HepG2 (cell line): ENCODE results near the gene CLEC3A. TPM values are rescaled to one million over a fixed set of nuclear protein-coding genes. Genes with fewer than 3 reads are reported as not detected.

ENCODE experiments used
- ATAC-seq: fragments of 200-7000 bp; cut with Tn5 transposase; 3 replicates; pipeline ENCODE4 v1.9.1; 2020; ENCODE audit warnings: mild to moderate bottlenecking, moderate library complexity
- Bru-seq: library from RNA; stranded (reverse); fragments of 400-500 nt; gene quantifications from one replicate; lab custom pipeline; 2021; lab: Mats Ljungman, UMichigan
- BruChase-seq, 2 experiments: library from RNA; stranded (reverse); fragments of 400-500 nt; gene quantifications; one replicate each; lab custom pipeline; 2021; lab: Mats Ljungman, UMichigan
- BruUV-seq: library from RNA; stranded (reverse); fragments of 400-500 nt; replicated peaks from 2 replicates; lab custom pipeline; 2021; lab: Mats Ljungman, UMichigan
- CTCF ChIA-PET: fragments of 300-600 bp; formaldehyde crosslinking; extraction: SDS; loops from one replicate; lab custom pipeline; 2021; ENCODE audit warnings: low total read pairs, inconsistent platforms, low intra/inter-chr PET ratio; lab: Yijun Ruan, JAX
- POLR2A ChIA-PET: fragments of 350-600 bp; sonication (Branson Sonifier 250); formaldehyde crosslinking; loops from one replicate; lab custom pipeline; 2020; ENCODE audit warnings: antibody characterized with exemption, inconsistent platforms; lab: Yijun Ruan, JAX
- DNase-seq: peaks from one replicate; pipeline ENCODE4 v3.0.0-alpha.2; 2015; ENCODE audit warnings: low spot score
- FAIRE-seq: peaks from 3 replicates; lab custom pipeline; 2011; peaks lifted over from hg19 to GRCh38; lab: Jason Lieb, UNC
- H2AFZ ChIP-seq: one replicate; pipeline ENCODE4 v1.6.1; 2011; ENCODE audit warnings: low read length, inconsistent platforms
- H3K27ac ChIP-seq: fragments of 300-600 bp; 3 replicates; pipeline ENCODE4 v1.8.0; 2011; ENCODE audit warnings: mixed run types, mild to moderate bottlenecking, mixed read lengths, low read length, inconsistent platforms; ENCODE audit not compliant: insufficient read depth; ENCODE audit errors: extremely low read length
- H3K27me3 ChIP-seq, 2 experiments: fragments of 200-600 bp in 1 of 2; 2 replicates in 1 of 2; 3 replicates in 1 of 2; pipeline versions ENCODE4 v1.6.0 to v1.8.0; 2011; ENCODE audit warnings: low read length in 2 of 2, mild to moderate bottlenecking in 2 of 2, moderate library complexity in 2 of 2, inconsistent platforms in 1 of 2; ENCODE audit not compliant: insufficient read depth in 2 of 2, control insufficient read depth in 1 of 2
- H3K36me3 ChIP-seq, 2 experiments: fragments of 200-600 bp in 1 of 2; replicated peaks in 1 of 2; 2 replicates in 1 of 2; 3 replicates in 1 of 2; pipeline versions ENCODE4 v1.5.1 to v1.8.0; 2011; ENCODE audit warnings: low read length in 2 of 2, inconsistent platforms in 1 of 2; ENCODE audit not compliant: insufficient read depth in 2 of 2, control insufficient read depth in 1 of 2
- H3K4me1 ChIP-seq: 2 replicates; pipeline ENCODE4 v1.5.1; 2012; ENCODE audit warnings: low read length, inconsistent platforms; ENCODE audit not compliant: insufficient read depth
- H3K4me2 ChIP-seq: 2 replicates; pipeline ENCODE4 v1.6.0; 2011; ENCODE audit warnings: low read depth, low read length, inconsistent platforms
- H3K4me3 ChIP-seq, 3 experiments: fragments of 200-600 bp in 1 of 3; sonication (generic), shearing (Covaris generic) in 1 of 3; replicated peaks in 1 of 3; 2 replicates each; pipeline ENCODE4 v1.5.1; 2011 to 2016; ENCODE audit warnings: low read length in 3 of 3, inconsistent platforms in 2 of 3, low read depth in 2 of 3, mild to moderate bottlenecking in 2 of 3, control low read depth in 1 of 3, mixed read lengths in 1 of 3; ENCODE audit not compliant: insufficient read depth in 1 of 3
- H3K79me2 ChIP-seq: one replicate; pipeline ENCODE4 v1.6.1; 2011; ENCODE audit warnings: low read length, inconsistent platforms; ENCODE audit not compliant: insufficient read depth
- H3K9ac ChIP-seq: 2 replicates; pipeline ENCODE4 v1.6.0; 2011; ENCODE audit warnings: mild to moderate bottlenecking, low read depth, low read length, inconsistent platforms; ENCODE audit not compliant: insufficient read depth
- H3K9me3 ChIP-seq: 2 replicates; pipeline ENCODE4 v1.5.1; 2012; ENCODE audit warnings: mild to moderate bottlenecking, low read length
- H4K20me1 ChIP-seq: 2 replicates; pipeline ENCODE4 v1.6.0; 2011; ENCODE audit warnings: inconsistent platforms, mild to moderate bottlenecking, low read length, moderate library complexity; ENCODE audit not compliant: insufficient read depth
- EHMT2 ChIP-seq: fragments of 200-600 bp; sonication (generic); IDR thresholded peaks from 2 replicates; pipeline ENCODE4 v1.7.0; 2017; ENCODE audit warnings: antibody characterized with exemption, low read depth, low read length, borderline replicate concordance
- FLYWCH1 ChIP-seq: sonication (generic); formaldehyde crosslinking; IDR thresholded peaks from 2 replicates; pipeline ENCODE4 v1.8.1; 2023; ENCODE audit warnings: mild to moderate bottlenecking, missing genetic modification reagents
- GATA4 ChIP-seq: sonication (generic); IDR thresholded peaks from 2 replicates; pipeline ENCODE4 v1.6.1; 2016; ENCODE audit warnings: antibody characterized with exemption, low read depth, borderline replicate concordance
- GATAD1 ChIP-seq: IDR thresholded peaks from 2 replicates; pipeline ENCODE4 v1.6.1; 2016; ENCODE audit warnings: missing genetic modification reagents, missing compliant biosample characterization
- HDAC6 ChIP-seq: fragments of 200-600 bp; sonication (generic); IDR thresholded peaks from 2 replicates; pipeline ENCODE4 v1.7.0; 2017; ENCODE audit warnings: mild to moderate bottlenecking, antibody characterized with exemption, low read length, low read depth
- HIC2 ChIP-seq: sonication (generic); formaldehyde crosslinking; IDR thresholded peaks from 2 replicates; pipeline ENCODE4 v1.9.0; 2022; ENCODE audit warnings: low read depth, missing genetic modification reagents
- HMG20A ChIP-seq: IDR thresholded peaks from 2 replicates; pipeline ENCODE4 v1.6.1; 2016; ENCODE audit warnings: borderline replicate concordance
- MED13 ChIP-seq: sonication (generic); formaldehyde crosslinking; IDR thresholded peaks from 2 replicates; pipeline ENCODE4 v1.5.0; 2020; ENCODE audit warnings: missing genetic modification reagents
- PPARG ChIP-seq: conservative IDR thresholded peaks from 2 replicates; pipeline ENCODE4 v1.6.1; 2016; ENCODE audit warnings: missing biosample characterization, missing genetic modification reagents
- SOX13 ChIP-seq, 3 experiments: fragments of 450-650 bp in 1 of 3; sonication (generic) in 1 of 3; formaldehyde crosslinking in 1 of 3; IDR thresholded peaks in 2 of 3; conservative IDR thresholded peaks in 1 of 3; 2 replicates each; pipeline versions ENCODE4 v1.5.0 to v1.6.1; 2016 to 2020; ENCODE audit warnings: antibody characterized with exemption in 1 of 3, mild to moderate bottlenecking in 1 of 3, missing compliant biosample characterization in 1 of 3, missing genetic modification reagents in 1 of 3, moderate library complexity in 1 of 3
- ZNF224 ChIP-seq: sonication (generic); formaldehyde crosslinking; IDR thresholded peaks from 2 replicates; pipeline ENCODE4 v1.5.0; 2020; ENCODE audit warnings: mild to moderate bottlenecking, missing genetic modification reagents
- ZNF703 ChIP-seq: sonication (generic); formaldehyde crosslinking; IDR thresholded peaks from 2 replicates; pipeline ENCODE4 v1.5.1; 2020; ENCODE audit warnings: missing genetic modification reagents, mild to moderate bottlenecking, moderate library complexity, borderline replicate concordance
- ZNF740 ChIP-seq: sonication (generic); formaldehyde crosslinking; IDR thresholded peaks from 2 replicates; pipeline ENCODE4 v1.4.0; 2020; ENCODE audit warnings: missing genetic modification reagents
- WGBS: methylation state at CpG from one replicate; pipeline ENCODE4 v1.1.6; 2017; ENCODE audit warnings: low lambda C conversion rate; 5-methylcytosine and 5-hydroxymethylcytosine counted together
- in situ Hi-C: cut with HindIII; loops from 2 replicates; pipeline ENCODE4 v1.10.0; 2017; ENCODE audit warnings: low pct_unique_long_range_greater_than_20kb; ENCODE audit not compliant: extremely low pct_ligation_motif_present
- intact Hi-C: fragments of 100-400 bp; cut with micrococcal nuclease; formaldehyde crosslinking; loops from one replicate; pipeline ENCODE4 v1.10.0; 2022; ENCODE audit not compliant: unreplicated experiment
- long read RNA-seq, 2 experiments: library from RNA in 1 of 2; library from polyadenylated mRNA in 1 of 2; stranded (forward) in 1 of 2; unstranded in 1 of 2; transcript quantifications; one replicate each; pipeline ENCODE4 v2.0.0, GENCODE V29; 2019 to 2022
- polyA minus RNA-seq, 3 experiments: library from RNA; depleted of rRNA, polyadenylated mRNA; stranded (reverse); fragments of >200 nt; gene quantifications; 2 replicates each; pipeline ENCODE4 v1.2.3, GENCODE V29; 2011; ENCODE audit warnings: low replicate concordance in 1 of 3
- polyA plus RNA-seq, 8 experiments: library from polyadenylated mRNA; depleted of rRNA in 3 of 8; stranded (reverse) in 7 of 8; unstranded in 1 of 8; fragments of >200 nt; fragmentation: Illumina TruSeq in 4 of 8; extraction: Trizol in 4 of 8; gene quantifications; 2 replicates each; pipeline versions ENCODE4 v1.2.1 to v1.2.3, GENCODE V29; 2011 to 2016; ENCODE audit warnings: low read depth in 4 of 8, missing spikeins in 1 of 8, mixed read lengths in 1 of 8; ENCODE audit not compliant: insufficient read depth in 1 of 8
- total RNA-seq, 5 experiments: library from RNA; depleted of rRNA; stranded (reverse); fragments of >200 nt; fragmentation: Illumina TruSeq; extraction: Trizol; gene quantifications; 2 replicates each; pipeline ENCODE4 v1.2.3, GENCODE V29; 2016; ENCODE audit warnings: low read depth in 1 of 5
- TF ChIP-seq, protein P1 (sequence below): sonication (generic); formaldehyde crosslinking; IDR thresholded peaks from 2 replicates; pipeline ENCODE4 v1.9.0; 2022; ENCODE audit warnings: missing genetic modification reagents, mild to moderate bottlenecking, borderline replicate concordance

The CLEC3A gene, protein sequence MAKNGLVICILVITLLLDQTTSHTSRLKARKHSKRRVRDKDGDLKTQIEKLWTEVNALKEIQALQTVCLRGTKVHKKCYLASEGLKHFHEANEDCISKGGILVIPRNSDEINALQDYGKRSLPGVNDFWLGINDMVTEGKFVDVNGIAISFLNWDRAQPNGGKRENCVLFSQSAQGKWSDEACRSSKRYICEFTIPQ
- not detected in 2 replicates for total RNA-seq (2016; rRNA removed; fragmentation: Illumina TruSeq; extraction: Trizol)
- not detected in 2 replicates for total RNA-seq (2016; cell fraction: cytosol; rRNA removed; fragmentation: Illumina TruSeq; extraction: Trizol; ENCODE audit: low read depth)
- total RNA-seq (2016; cell fraction: insoluble cytoplasmic fraction; rRNA removed; fragmentation: Illumina TruSeq; extraction: Trizol): not detected in 2 replicates
- total RNA-seq (2016; cell fraction: membrane; rRNA removed; fragmentation: Illumina TruSeq; extraction: Trizol): not detected in 2 replicates
- total RNA-seq (2016; cell fraction: nucleus; rRNA removed; fragmentation: Illumina TruSeq; extraction: Trizol): not detected in 2 replicates
- not detected in 2 replicates for polyA plus RNA-seq (2011; rRNA removed)
- polyA plus RNA-seq (2011; cell fraction: cytosol; rRNA removed): not detected in 2 replicates
- polyA plus RNA-seq (2011; cell fraction: nucleus; rRNA removed): not detected in 2 replicates
- polyA plus RNA-seq (2012): not detected in 2 replicates
- polyA plus RNA-seq (2016; cell fraction: cytosol; fragmentation: Illumina TruSeq; extraction: Trizol; ENCODE audit: low read depth): not detected in 2 replicates
- not detected in 2 replicates for polyA plus RNA-seq (2016; cell fraction: insoluble cytoplasmic fraction; fragmentation: Illumina TruSeq; extraction: Trizol; ENCODE audit: low read depth)
- not detected in 2 replicates for polyA plus RNA-seq (2016; cell fraction: membrane; fragmentation: Illumina TruSeq; extraction: Trizol; ENCODE audit: low read depth)
- polyA plus RNA-seq (2016; cell fraction: nucleus; fragmentation: Illumina TruSeq; extraction: Trizol; ENCODE audit: insufficient read depth, low read depth): not detected in 2 replicates
- not detected in 2 replicates for polyA minus RNA-seq (2011; rRNA and poly(A)+ RNA removed; ENCODE audit: low replicate concordance)
- polyA minus RNA-seq (2011; cell fraction: cytosol; rRNA and poly(A)+ RNA removed): not detected in 2 replicates
- not detected in 2 replicates for polyA minus RNA-seq (2011; cell fraction: nucleus; rRNA and poly(A)+ RNA removed)
- not detected for Bru-seq, nascent RNA
- not detected for BruChase-seq, experiment 1, labeled RNA remaining after a 6-hour chase
- BruChase-seq, experiment 2, labeled RNA remaining after a 2-hour chase: not detected
- long read RNA-seq, experiment 1: 0 reads
- long read RNA-seq, experiment 2: 0 reads

- BruUV-seq: no TSS peak
- H3K27me3 ChIP-seq: peaks cover 0 to 7% of the 10 kb centered on the region in 2 experiments; a peak in 2 of 5 replicates
- in situ Hi-C loops: no loop called here
- no peaks in the 10 kb centered on the region for H3K9me3 ChIP-seq
- H3K4me3 ChIP-seq: no peak within 1 kb of the TSS
- FAIRE-seq (no peak), ATAC-seq (no peak), DNase-seq (no peak)
- WGBS: 2% methylated on average over 5 of the region's 5 CpGs
- H2AFZ ChIP-seq: no peak within 1 kb of the TSS
- ChIA-PET CTCF (no interaction called here), POLR2A (no interaction called here)
- no peaks in the 10 kb centered on the region for H4K20me1 ChIP-seq
- no peaks in the 10 kb centered on the region for H3K4me1 ChIP-seq
- no peaks in the 10 kb centered on the region for H3K36me3 ChIP-seq
- no peak within 1 kb of the TSS for H3K27ac ChIP-seq
- no peak within 1 kb of the TSS for H3K4me2 ChIP-seq
- H3K9ac ChIP-seq: no peak within 1 kb of the TSS
- intact Hi-C loops: no loop called here
- H3K79me2 ChIP-seq: no peaks in the 10 kb centered on the region
- TF ChIP-seq FLYWCH1 (no peak), HIC2 (no peak), GATAD1 (CRISPR knock-in tag) (no peak), HDAC6 (no peak), GATA4 (no peak), MED13 (CRISPR knock-in tag) (no peak), SOX13 (IDR thresholded peaks at IDR 0.05) (no peak), SOX13 (CRISPR knock-in tag; conservative IDR thresholded peaks at IDR 0.05 in 1 of 2, IDR thresholded peaks at IDR 0.05 in 1 of 2) (no peak), ZNF224 (CRISPR knock-in tag) (no peak), PPARG (CRISPR knock-in tag) (no peak), EHMT2 (no peak), HMG20A (CRISPR knock-in tag) (no peak), ZNF740 (CRISPR knock-in tag) (no peak), ZNF703 (CRISPR knock-in tag) (no peak)
- TF ChIP-seq, protein P1, sequence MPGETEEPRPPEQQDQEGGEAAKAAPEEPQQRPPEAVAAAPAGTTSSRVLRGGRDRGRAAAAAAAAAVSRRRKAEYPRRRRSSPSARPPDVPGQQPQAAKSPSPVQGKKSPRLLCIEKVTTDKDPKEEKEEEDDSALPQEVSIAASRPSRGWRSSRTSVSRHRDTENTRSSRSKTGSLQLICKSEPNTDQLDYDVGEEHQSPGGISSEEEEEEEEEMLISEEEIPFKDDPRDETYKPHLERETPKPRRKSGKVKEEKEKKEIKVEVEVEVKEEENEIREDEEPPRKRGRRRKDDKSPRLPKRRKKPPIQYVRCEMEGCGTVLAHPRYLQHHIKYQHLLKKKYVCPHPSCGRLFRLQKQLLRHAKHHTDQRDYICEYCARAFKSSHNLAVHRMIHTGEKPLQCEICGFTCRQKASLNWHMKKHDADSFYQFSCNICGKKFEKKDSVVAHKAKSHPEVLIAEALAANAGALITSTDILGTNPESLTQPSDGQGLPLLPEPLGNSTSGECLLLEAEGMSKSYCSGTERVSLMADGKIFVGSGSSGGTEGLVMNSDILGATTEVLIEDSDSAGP (CRISPR knock-in tag): no peak
Observed at GRCh38 chr16:78022347-78023060, at the start of gene CLEC3A. TSS of gene CLEC3A (plus strand) at chr16:78022548. CDS start at chr16:78022627, 79 bp downstream.
